ENCODE data around the gene RBX1.
"Not testable (repeated sequence)": the region's sequence is repeated elsewhere in the genome, so short reads cannot be mapped to it uniquely, and the experiment has no call there.

The RBX1 gene

DNA sequence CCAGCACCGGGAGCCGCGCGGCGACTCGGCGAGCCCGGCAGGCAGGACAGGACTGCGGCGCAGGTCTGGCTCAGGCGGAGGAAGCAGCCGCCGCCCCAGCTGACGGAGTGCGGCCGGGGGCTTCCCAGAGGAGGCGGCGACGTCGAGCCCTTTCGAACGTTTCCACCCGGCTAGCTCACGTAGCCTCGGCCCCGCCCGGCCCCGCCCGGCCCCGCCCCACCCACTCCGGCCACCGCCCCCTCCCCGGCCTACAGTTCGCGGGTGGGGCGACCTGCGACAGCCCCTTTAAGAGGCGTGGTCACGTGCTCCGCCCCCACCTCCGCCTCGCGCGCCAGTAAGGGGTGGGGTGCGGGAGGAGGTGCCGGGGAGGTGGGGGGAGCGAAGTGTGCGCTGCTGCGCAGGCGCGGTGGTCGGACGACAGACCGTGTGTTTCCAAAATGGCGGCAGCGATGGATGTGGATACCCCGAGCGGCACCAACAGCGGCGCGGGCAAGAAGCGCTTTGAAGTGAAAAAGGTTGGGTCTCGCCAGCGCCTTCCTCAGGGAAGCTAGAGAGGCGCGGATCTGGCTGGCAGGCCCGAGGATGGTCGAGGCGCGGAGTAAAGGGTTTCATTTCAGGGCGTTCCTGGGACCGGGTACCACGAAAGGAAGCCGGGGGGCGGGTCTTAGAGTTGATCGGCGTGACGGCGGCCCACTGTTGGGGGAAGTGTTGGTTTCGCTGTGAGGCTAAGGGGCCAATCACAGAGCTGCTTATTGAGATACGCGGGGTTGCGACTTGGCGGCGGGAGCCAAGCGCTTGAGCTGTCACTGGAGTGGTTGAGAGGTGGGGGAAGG, at the start of gene RBX1:
RBX1 (plus strand) TSS at position 417 of the 833 bp plus-strand sequence; CDS start at position 438, 21 bp downstream.
- DNase-seq = peak; percentile 94 to 95

DNA sequence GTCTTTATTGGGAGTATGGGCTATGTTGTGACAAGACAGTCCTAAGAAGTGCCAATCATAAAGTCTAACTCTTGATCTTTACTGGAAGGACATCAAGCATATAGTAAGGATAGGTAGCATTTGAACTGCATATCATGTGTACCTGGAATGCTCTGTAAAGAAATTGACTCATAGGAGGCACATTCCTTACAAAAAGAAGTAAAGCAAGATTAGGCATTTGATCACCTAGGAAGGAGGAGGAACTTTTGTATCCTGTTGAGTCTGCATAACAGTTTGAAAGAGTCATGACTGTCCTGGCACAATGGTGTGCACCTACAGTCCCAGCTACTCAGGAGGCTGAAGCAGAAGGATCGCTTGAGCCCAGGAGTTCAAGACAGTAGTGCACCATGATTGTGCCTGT, 47.1 kb upstream of the RBX1 start:
- DNase-seq = no peak

DNA sequence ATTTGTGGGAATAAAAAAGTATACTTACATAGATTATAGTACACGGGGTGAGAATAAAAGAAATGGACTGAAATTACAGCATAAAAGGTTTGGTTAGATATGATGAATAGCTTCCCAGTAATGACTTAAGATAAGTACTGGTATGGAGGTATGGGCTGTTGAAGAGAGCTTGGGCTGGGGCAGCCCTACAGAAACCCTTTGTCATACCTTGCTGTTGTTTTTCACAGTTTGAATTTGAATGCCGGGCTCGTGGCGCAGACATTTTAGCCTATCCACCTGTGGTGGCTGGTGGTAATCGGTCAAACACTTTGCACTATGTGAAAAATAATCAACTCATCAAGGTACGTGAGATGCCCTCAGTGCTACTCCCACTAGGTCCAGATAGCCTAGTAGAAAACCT, 42.3 kb upstream of the RBX1 start:
- DNase-seq = no peak

GRCh38 chr22:40911772-40912171, 39.4 kb upstream of the RBX1 start:
- no peak for DNase-seq

DNA sequence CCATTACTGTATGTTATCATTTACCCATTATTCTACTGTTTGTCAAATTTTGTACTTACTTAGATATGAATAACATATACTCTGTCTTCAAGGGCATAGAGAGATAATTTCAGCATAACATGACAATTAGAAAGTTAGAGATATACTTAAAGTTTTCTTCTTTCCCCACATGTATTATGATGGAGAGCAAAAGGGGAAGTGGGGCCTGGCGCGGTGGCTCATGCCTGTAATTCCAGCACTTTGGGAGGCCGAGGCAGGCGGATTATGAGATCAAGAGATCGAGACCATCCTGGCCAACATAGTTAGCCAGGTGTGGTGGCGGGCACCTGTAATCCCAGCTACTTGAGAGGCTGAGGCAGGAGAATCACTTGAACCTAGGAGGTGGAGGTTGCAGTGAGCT, 38.2 kb upstream of the RBX1 start:
- not testable (repeated sequence) for DNase-seq

- DNase-seq = no peak
These were observed 31.7 kb upstream of the RBX1 start for GRCh38 chr22:40919446-40919845.

DNA sequence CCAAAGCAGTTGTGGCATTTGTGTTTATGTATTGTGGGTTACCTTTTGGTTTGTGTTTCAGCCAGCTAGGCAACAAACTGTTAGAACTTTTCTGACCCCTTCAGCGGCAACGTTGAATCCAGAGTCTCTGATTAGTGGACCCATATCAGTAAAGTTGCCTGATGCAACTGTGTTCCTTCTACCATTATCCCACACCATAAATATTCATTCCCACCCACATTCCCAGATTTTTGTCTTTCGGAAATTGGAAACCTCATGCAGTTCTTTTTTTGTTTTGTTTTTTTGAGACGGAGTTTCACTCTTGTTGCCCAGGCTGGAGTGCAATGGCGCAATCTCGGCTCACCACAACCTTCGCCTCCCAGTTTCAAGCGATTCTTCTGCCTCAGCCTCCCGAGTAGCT, 30.7 kb upstream of the RBX1 start:
- DNase-seq = no peak

- peak; percentile 29 to 39 for DNase-seq
These were observed 28.5 kb upstream of the RBX1 start for GRCh38 chr22:40922484-40923303.

- no peak for DNase-seq
These were observed 22.5 kb upstream of the RBX1 start for GRCh38 chr22:40928657-40929056.

- no peak for DNase-seq
These were observed 18.8 kb upstream of the RBX1 start for GRCh38 chr22:40932396-40932795.

- no peak for DNase-seq
These were observed 12.0 kb upstream of the RBX1 start for GRCh38 chr22:40939202-40939601.

GRCh38 chr22:40951795-40952605, 822 bp downstream of the RBX1 start:
- DNase-seq = peak in 1 of 2 experiments; percentile 16

GRCh38 chr22:40953471-40953870, 2.3 kb downstream of the RBX1 start:
- DNase-seq = no peak

GRCh38 chr22:40954113-40954512, 2.9 kb downstream of the RBX1 start:
- DNase-seq = no peak

GRCh38 chr22:40955571-40955970, 4.4 kb downstream of the RBX1 start:
- no peak for DNase-seq

GRCh38 chr22:40957601-40958000, 6.4 kb downstream of the RBX1 start:
- no peak for DNase-seq

GRCh38 chr22:40958299-40958698, 7.1 kb downstream of the RBX1 start:
- DNase-seq = no peak

GRCh38 chr22:40960145-40960544, 9.0 kb downstream of the RBX1 start:
- DNase-seq = no peak

GRCh38 chr22:40965936-40966725, 15.0 kb downstream of the RBX1 start:
- DNase-seq = no peak

- no peak for DNase-seq
These were observed 15.5 kb downstream of the RBX1 start for GRCh38 chr22:40966726-40967085.

- no peak for DNase-seq
These were observed 16.1 kb downstream of the RBX1 start for GRCh38 chr22:40967111-40967760.

DNA sequence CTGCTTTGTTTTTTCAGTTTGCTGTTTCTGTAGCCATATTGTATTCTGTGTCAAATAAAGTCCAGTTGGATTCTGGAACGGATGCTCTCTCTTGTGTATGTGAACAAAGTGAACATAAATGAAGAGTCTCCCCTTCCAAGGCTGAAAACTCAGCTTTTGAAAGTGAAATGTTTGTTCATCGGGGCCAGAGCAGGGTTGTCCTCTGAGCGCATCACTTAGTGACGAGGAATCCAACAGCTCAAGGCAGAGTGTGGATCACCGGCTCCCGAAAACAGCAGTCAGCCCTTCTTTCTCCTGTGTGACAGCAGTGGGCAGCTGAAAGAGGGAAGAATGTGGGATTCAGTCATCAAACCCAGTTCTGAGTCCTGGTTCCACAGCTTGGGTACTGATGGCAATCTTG, 21.4 kb downstream of the RBX1 start:
- DNase-seq = no peak
